ENCODE data around the gene ORC6.

Gene ORC6

DNA sequence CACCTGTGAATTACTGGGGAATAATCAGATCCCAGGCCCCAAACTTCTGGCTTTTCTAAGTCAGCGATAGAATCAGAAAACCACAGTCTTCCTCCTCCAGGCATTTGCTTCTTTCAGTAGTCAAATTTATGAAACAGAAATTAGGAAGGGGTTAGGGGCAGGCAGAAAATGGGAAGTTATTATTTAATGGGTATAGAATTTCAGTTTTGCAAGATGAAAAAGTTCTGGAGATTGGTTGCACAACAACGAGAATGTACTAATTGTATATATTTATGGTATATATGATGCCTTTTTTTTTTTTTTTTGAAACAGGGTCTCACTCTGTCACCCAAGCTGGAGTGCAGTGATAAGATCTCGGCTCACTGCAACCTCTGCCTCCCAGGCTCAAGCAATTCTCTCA lies 23.5 kb downstream of the ORC6 start:
- TF ChIP-seq, protein P1, sequence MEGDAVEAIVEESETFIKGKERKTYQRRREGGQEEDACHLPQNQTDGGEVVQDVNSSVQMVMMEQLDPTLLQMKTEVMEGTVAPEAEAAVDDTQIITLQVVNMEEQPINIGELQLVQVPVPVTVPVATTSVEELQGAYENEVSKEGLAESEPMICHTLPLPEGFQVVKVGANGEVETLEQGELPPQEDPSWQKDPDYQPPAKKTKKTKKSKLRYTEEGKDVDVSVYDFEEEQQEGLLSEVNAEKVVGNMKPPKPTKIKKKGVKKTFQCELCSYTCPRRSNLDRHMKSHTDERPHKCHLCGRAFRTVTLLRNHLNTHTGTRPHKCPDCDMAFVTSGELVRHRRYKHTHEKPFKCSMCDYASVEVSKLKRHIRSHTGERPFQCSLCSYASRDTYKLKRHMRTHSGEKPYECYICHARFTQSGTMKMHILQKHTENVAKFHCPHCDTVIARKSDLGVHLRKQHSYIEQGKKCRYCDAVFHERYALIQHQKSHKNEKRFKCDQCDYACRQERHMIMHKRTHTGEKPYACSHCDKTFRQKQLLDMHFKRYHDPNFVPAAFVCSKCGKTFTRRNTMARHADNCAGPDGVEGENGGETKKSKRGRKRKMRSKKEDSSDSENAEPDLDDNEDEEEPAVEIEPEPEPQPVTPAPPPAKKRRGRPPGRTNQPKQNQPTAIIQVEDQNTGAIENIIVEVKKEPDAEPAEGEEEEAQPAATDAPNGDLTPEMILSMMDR (IDR thresholded peaks at IDR 0.05; ENCODE audit: control insufficient read depth, extremely low read depth, insufficient read depth) = no peak
- no peak overlapping the region for H3K4me3 ChIP-seq (ENCODE audit: low read depth, low read length)
- DNase-seq (ENCODE audit: low read depth) = no peak

DNA sequence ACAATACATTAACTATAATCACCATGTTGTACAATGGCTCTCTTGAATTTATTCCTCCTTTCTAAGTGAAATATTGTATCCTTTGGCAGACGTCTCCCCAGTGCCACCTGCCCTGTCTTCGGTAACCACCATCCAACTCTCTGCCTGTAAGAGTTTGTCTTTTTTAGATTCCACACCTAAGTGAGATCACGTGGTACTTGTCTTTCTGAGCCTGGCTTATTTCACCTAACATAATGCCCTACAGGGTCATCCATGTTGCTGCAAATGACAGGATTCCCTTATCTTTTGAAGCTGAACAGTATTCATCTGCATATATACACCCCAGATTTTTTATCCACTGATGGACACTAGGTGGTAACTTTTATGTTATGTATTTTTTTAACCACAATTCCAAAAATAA lies 24.2 kb downstream of the ORC6 start:
- no peak overlapping the region for H3K4me3 ChIP-seq (ENCODE audit: low read depth, low read length)
- TF ChIP-seq, protein P1 (IDR thresholded peaks at IDR 0.05; ENCODE audit: control insufficient read depth, extremely low read depth, insufficient read depth) = no peak
- DNase-seq (ENCODE audit: low read depth) = no peak

DNA sequence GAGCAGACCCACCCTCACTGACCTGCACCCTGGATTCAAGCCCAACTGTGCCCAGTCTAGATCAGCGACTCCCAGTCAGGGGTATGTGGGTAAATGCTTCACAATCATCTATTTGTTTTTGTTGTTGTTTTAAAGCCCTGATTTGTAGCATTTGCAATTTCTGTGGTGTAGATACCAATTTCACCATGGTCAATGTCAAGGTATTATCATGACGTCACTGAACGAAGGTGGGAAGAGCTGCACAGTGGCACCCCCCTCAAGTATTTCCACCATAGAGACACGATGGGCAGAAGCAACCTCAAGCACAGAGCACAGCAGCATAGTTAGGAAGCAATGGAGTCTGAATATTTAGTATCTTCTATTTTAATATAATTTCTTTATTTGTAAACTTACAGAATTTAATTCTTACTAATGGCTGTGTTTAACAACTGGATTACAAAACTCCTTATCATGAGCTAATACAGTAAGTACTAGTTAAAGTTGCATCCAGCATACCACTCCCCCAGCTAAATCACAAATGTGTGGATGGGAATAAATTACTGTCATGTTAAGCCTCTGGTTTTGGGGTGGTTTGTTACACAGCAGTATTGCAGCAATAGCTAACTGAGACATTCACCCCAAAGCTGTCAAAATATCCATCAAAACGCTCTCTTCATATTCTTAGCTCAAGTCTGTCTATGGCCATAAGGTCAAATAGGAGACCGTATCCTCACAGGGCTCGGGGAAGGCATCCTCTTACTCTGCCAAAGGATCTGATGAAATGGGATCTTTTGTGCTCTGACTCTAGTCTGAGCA lies 25.5 kb downstream of the ORC6 start:
- DNase-seq (ENCODE audit: low read depth) = no peak
- no peak overlapping the region for H3K4me3 ChIP-seq (ENCODE audit: low read depth, low read length)
- TF ChIP-seq, protein P1 (IDR thresholded peaks at IDR 0.05; ENCODE audit: control insufficient read depth, extremely low read depth, insufficient read depth) = no peak

DNA sequence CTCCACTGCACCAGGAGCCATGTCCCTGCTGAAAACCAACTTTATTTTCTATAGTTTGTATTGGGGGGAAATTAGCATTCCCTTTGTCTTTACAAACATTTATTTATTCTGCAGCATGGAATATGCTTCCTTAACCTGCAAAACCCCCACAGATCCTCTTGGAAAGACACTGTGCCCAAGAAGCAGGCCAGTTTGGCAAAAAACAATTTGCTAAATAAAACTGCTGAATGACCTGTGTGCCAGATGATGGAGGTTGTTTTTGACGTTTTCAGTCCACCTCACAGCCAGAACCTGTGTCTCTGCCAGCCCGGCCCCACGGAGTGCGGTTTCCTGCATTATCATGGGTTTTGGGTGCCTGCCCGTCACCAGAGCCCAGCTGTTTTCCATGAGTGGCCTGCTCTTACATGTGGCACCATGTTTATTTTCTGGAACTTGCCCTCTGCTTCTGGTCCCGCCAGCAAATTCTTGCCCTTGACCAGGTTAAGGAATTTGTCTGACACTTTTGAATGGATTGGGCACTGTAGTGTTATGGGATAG lies 26.4 kb downstream of the ORC6 start:
- TF ChIP-seq, protein P1 (IDR thresholded peaks at IDR 0.05; ENCODE audit: control insufficient read depth, extremely low read depth, insufficient read depth) = no peak
- no peak for DNase-seq (ENCODE audit: low read depth)
- H3K4me3 ChIP-seq (ENCODE audit: low read depth, low read length) = no peak overlapping the region

DNA sequence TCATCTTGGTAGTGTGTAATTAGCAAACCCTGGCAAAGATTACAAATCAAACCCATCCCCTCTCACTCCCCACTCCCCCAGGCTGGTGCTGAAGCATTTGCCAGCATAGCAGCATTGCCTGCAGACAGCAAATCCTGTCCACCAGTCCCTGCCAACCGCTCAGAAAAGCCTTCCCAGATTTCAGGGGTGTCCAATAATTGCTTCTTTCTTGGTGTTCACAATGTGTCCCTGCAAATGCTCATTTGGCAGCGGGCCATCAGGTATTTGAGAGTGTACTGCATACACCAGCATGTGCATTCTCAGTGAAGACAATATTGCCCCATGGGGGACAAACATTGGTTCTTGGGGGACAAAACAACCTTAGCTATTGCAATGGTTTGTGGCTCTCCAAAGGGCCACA lies 28.2 kb downstream of the ORC6 start:
- no peak overlapping the region for H3K4me3 ChIP-seq (ENCODE audit: low read depth, low read length)
- no peak for DNase-seq (ENCODE audit: low read depth)
- TF ChIP-seq, protein P1 (IDR thresholded peaks at IDR 0.05; ENCODE audit: control insufficient read depth, extremely low read depth, insufficient read depth) = no peak

DNA sequence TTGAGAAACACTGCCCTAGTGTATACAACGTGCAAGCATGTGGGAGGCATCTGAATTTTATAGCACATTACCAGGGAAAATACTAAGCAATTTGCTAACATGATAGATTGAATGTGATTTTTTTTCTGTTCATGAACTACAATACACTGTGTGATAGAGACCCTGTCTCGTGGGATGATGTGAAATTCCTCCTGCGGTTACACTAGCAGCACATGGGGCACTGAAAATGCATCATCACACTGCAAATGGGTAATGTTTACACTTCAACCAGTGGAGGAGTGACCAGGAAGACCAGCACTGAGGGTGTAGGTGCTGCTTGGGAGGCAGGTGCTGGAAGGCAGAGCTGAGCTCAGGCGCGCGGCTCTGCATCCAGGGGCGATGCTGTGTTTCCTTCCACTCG lies 28.8 kb downstream of the ORC6 start:
- H3K4me3 ChIP-seq (ENCODE audit: low read depth, low read length) = no peak overlapping the region
- TF ChIP-seq, protein P1 (IDR thresholded peaks at IDR 0.05; ENCODE audit: control insufficient read depth, extremely low read depth, insufficient read depth) = no peak
- no peak for DNase-seq (ENCODE audit: low read depth)

DNA sequence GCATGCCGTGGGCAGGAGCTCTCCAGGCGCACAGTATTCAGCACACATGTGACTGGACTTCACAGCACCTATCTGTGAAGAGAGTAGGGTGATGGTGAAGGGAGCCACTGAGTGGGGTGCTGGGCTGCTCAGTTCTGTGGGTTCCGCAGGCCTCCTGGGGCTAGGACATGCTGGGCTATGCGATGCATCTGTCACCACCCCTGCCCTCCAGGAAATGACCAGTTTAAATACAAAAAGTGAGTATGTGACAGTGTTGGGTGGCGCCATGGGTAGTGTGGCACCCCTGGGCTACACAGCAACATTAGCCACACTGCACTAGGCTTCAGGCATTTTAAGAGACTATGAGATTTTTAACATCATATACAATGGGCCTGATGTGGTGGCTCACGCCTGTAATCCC lies 30.1 kb downstream of the ORC6 start:
- no peak overlapping the region for H3K4me3 ChIP-seq (ENCODE audit: low read depth, low read length)
- DNase-seq (ENCODE audit: low read depth) = no peak
- TF ChIP-seq, protein P1 (IDR thresholded peaks at IDR 0.05; ENCODE audit: control insufficient read depth, extremely low read depth, insufficient read depth) = no peak
